Uterus (tissue), 4 donors: ENCODE measurements around the gene PCDH9. TPM values are rescaled to one million over a fixed set of nuclear protein-coding genes. Genes with fewer than 3 reads are reported as not detected.

Experiments
- DNase-seq, 2 donors: peaks; one replicate each; pipeline ENCODE4 v3.0.0-alpha.2; 2019 to 2020
- H3K27ac ChIP-seq, 2 donors: fragments of 200-600 bp; sonication (generic); 1 replicate in 1 of 2; 2 replicates in 1 of 2; pipeline ENCODE4 v1.5.1; 2016 to 2018
- H3K27me3 ChIP-seq, 2 donors: fragments of 200-600 bp; sonication (generic); one replicate each; pipeline ENCODE4 v1.5.1; 2018 to 2019; ENCODE audit warnings: control low read depth in 1 of 2
- H3K36me3 ChIP-seq, 2 donors: fragments of 200-600 bp; sonication (generic); one replicate each; pipeline ENCODE4 v1.5.1; 2019; ENCODE audit warnings: control low read depth in 1 of 2
- H3K4me1 ChIP-seq, 2 donors: fragments of 200-600 bp; sonication (generic); one replicate each; pipeline ENCODE4 v1.5.1; 2018 to 2019; ENCODE audit warnings: control low read depth in 1 of 2
- H3K4me3 ChIP-seq, 2 donors: fragments of 200-600 bp; sonication (generic); 1 replicate in 1 of 2; 2 replicates in 1 of 2; pipeline ENCODE4 v1.5.1; 2018 to 2019; ENCODE audit warnings: mild to moderate bottlenecking in 1 of 2
- H3K9me3 ChIP-seq, 2 donors: fragments of 200-600 bp; sonication (generic); one replicate each; pipeline ENCODE4 v1.5.1; 2019; ENCODE audit warnings: control low read depth in 1 of 2
- POLR2A ChIP-seq, 2 donors: fragments of 450-650 bp; IDR thresholded peaks; one replicate each; pipeline ENCODE4 v1.6.1; 2016; ENCODE audit warnings: antibody characterized with exemption in 2 of 2, mild to moderate bottlenecking in 1 of 2, moderate library complexity in 1 of 2
- intact Hi-C: fragments of 100-400 bp; cut with DNase I; formaldehyde crosslinking; loops from one replicate; pipeline ENCODE4 v1.15.1; 2023; ENCODE audit warnings: low total_unique reads
- total RNA-seq, 4 donors: library from RNA; depleted of rRNA in 3 of 4; stranded (reverse); fragments of >200 nt in 3 of 4; gene quantifications; one replicate each; pipeline versions ENCODE4 v1.1.0 to v1.2.4, GENCODE V29; 2014 to 2023
- TF ChIP-seq, protein P1 (sequence below), 4 experiments: fragments of 200-600 bp in 2 of 4; fragments of 450-650 bp in 2 of 4; sonication (generic) in 2 of 4; IDR thresholded peaks; one replicate each; pipeline ENCODE4 v1.5.1; 2016 to 2019; ENCODE audit warnings: antibody characterized with exemption in 4 of 4, mild to moderate bottlenecking in 2 of 4, moderate library complexity in 1 of 4
- donor health status: DM: yes; HTN: yes; CAD: no.

Gene PCDH9
- total RNA-seq, 4 donors from 2014 or later = 0.51 to 45.7 (median 2.1) TPM

DNA sequence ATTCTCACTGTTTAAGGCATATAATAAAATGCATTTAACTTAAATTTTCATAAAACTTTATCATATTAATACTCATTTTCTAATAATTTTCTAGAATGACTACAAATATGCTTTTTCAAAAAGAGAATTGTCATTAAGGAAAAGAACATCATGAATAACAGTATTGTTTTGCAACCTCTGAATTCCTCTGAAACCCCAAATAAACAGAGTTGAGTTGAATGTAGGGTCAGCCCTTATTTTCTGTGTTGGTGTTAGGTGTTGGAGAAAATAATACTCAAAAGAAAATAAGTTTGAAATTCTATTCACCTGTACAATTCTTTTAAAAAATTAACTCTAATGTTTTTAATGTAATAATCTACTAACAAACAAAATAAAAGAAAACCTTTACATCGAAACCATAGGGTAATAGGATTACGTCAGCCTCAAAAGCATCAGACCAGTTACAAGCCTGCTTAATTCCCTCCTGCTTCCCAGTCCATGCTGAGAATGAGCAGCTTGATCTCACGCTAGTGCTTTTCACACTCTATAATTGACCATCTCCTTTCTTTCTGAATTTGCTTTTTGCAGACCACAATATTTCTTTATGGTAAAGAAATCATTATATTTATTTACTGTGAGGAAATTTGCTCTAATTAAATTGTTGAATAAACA lies 160.9 kb downstream of the PCDH9 start:
- Histone ChIP-seq H3K27ac (no peak overlapping the region), H3K9me3 (no peaks in the 10 kb centered on the region), H3K4me3 (no peak overlapping the region), H3K27me3 (no peaks in the 10 kb centered on the region), H3K36me3 (no peaks in the 10 kb centered on the region), H3K4me1 (no peaks in the 10 kb centered on the region)
- DNase-seq = no peak
- intact Hi-C loops = no loop called here
- TF ChIP-seq, protein P1, sequence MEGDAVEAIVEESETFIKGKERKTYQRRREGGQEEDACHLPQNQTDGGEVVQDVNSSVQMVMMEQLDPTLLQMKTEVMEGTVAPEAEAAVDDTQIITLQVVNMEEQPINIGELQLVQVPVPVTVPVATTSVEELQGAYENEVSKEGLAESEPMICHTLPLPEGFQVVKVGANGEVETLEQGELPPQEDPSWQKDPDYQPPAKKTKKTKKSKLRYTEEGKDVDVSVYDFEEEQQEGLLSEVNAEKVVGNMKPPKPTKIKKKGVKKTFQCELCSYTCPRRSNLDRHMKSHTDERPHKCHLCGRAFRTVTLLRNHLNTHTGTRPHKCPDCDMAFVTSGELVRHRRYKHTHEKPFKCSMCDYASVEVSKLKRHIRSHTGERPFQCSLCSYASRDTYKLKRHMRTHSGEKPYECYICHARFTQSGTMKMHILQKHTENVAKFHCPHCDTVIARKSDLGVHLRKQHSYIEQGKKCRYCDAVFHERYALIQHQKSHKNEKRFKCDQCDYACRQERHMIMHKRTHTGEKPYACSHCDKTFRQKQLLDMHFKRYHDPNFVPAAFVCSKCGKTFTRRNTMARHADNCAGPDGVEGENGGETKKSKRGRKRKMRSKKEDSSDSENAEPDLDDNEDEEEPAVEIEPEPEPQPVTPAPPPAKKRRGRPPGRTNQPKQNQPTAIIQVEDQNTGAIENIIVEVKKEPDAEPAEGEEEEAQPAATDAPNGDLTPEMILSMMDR (IDR thresholded peaks at IDR 0.05) = no peak
- TF ChIP-seq POLR2A (IDR thresholded peaks at IDR 0.05) = no peak

DNA sequence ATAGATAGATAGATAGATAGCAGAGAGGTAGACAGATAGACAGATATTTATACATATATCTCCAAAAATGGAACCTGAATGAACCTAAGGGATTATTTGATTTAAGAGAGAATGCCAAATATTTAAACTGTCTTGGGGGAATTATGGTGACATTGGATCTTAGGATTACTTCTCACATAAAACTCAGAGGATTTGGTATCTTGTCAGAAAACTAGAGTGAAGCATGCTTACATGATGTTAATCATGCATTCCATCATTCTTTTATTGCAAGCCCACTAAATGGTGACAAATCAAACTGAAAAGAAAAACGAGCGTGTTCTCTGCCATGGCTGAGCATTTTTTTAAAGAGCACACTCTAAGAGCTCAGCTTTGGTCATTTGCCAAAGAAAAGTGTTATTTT lies 165.2 kb downstream of the PCDH9 start:
- Histone ChIP-seq H3K27me3 (no peaks in the 10 kb centered on the region), H3K27ac (no peak overlapping the region), H3K4me1 (no peaks in the 10 kb centered on the region), H3K4me3 (no peak overlapping the region), H3K9me3 (no peaks in the 10 kb centered on the region), H3K36me3 (no peaks in the 10 kb centered on the region)
- no peak for DNase-seq
- TF ChIP-seq, protein P1 (IDR thresholded peaks at IDR 0.05) = no peak
- TF ChIP-seq POLR2A (IDR thresholded peaks at IDR 0.05) = no peak
- intact Hi-C loops = no loop called here

DNA sequence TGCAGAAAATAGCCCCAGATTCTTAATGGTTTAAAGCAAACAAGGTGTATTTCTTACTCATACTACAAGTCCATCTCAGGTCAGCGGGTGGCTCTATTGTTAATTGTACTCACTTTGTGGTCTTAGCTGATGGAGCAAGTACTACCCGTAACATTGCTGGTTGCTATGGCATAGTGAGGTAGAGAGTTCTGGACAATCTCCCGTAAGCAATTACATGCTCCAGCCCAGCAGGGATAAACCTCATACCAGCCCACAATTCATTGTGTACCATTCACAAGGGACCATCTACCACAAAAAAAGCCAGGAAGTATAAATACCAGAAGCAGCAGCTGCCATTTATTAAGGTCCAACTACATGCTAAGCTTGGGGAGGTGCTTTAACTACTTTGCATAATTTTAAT lies 167.1 kb downstream of the PCDH9 start:
- DNase-seq = no peak
- no peak overlapping the region for H3K4me3 ChIP-seq
- H3K27me3 ChIP-seq = no peaks in the 10 kb centered on the region
- H3K27ac ChIP-seq = no peak overlapping the region
- TF ChIP-seq POLR2A (IDR thresholded peaks at IDR 0.05) = no peak
- TF ChIP-seq, protein P1 (IDR thresholded peaks at IDR 0.05) = no peak
- intact Hi-C loops = no loop called here
- no peaks in the 10 kb centered on the region for H3K4me1 ChIP-seq
- H3K36me3 ChIP-seq = no peaks in the 10 kb centered on the region
- no peaks in the 10 kb centered on the region for H3K9me3 ChIP-seq

- Histone ChIP-seq H3K27me3 (no peaks in the 10 kb centered on the region), H3K36me3 (no peaks in the 10 kb centered on the region), H3K4me1 (no peaks in the 10 kb centered on the region), H3K4me3 (no peak overlapping the region), H3K27ac (no peak overlapping the region), H3K9me3 (no peaks in the 10 kb centered on the region)
- no peak for DNase-seq
- intact Hi-C loops = no loop called here
- TF ChIP-seq, protein P1 (IDR thresholded peaks at IDR 0.05) = no peak
Observed at GRCh38 chr13:67062160-67062559, 168.0 kb downstream of the PCDH9 start.

DNA sequence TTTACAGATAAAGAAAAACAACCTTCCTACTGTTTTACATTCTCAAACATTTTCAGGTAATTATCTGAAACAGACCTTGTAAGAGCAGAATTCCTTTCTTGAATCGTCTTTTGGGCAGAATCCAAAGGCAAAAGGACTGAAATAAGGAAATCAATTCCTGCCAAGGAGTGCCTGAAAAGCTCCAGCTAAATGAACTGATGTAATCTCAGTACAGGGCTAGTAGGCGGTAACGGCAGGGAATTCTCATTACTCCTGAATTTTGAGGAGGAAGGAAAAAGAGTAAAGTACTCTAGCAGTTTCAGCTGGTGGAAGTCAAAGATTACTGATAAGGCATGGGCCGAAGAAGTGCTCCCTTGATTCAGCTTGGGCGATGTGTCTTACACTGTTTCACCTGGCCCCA lies 168.4 kb downstream of the PCDH9 start:
- H3K36me3 ChIP-seq = no peaks in the 10 kb centered on the region
- intact Hi-C loops = no loop called here
- TF ChIP-seq, protein P1 (IDR thresholded peaks at IDR 0.05) = no peak
- no peak for TF ChIP-seq POLR2A (IDR thresholded peaks at IDR 0.05)
- no peaks in the 10 kb centered on the region for H3K4me1 ChIP-seq
- no peaks in the 10 kb centered on the region for H3K9me3 ChIP-seq
- no peak overlapping the region for H3K4me3 ChIP-seq
- no peak for DNase-seq
- H3K27me3 ChIP-seq = no peaks in the 10 kb centered on the region
- no peak overlapping the region for H3K27ac ChIP-seq
